ENCODE results near the gene BTBD7. TPM values are rescaled to one million over a fixed set of nuclear protein-coding genes. Genes with fewer than 3 reads are reported as not detected.
A peak's percentile ranks its signal among the peaks of the same experiment; 100 is the strongest.

The BTBD7 gene
- total RNA-seq, 1 donor from 2014 or later = 47.9 TPM

- Mint-ChIP-seq H3K27ac (no peak overlapping the region), H3K36me3 (peaks cover 4% of the 10 kb centered on the region), H3K9me3 (peaks cover 4% of the 10 kb centered on the region), H3K4me1 (ENCODE audit: unreplicated experiment) (peaks cover 13% of the 10 kb centered on the region), H3K4me3 (no peak overlapping the region), H3K27me3 (no peaks in the 10 kb centered on the region)
- no peak for TF ChIP-seq CTCF (conservative IDR thresholded peaks at IDR 0.05)
- no peak for DNase-seq (ENCODE audit: extremely low spot score, unreplicated experiment)
Measured at GRCh38 chr14:93343266-93343665, 10.4 kb upstream of the BTBD7 start.

GRCh38 chr14:93337884-93338283 is 5.0 kb upstream of the BTBD7 start:
- TF ChIP-seq CTCF (conservative IDR thresholded peaks at IDR 0.05) = no peak
- Mint-ChIP-seq H3K4me3 (no peak overlapping the region), H3K9me3 (peaks cover 4% of the 10 kb centered on the region), H3K4me1 (ENCODE audit: unreplicated experiment) (peaks cover 12% of the 10 kb centered on the region), H3K36me3 (peaks cover 4% of the 10 kb centered on the region), H3K27me3 (no peaks in the 10 kb centered on the region), H3K27ac (no peak overlapping the region)
- no peak for DNase-seq (ENCODE audit: extremely low spot score, unreplicated experiment)

GRCh38 chr14:93337143-93337753 is 4.4 kb upstream of the BTBD7 start:
- no peak for DNase-seq (ENCODE audit: extremely low spot score, unreplicated experiment)

GRCh38 chr14:93333631-93334103 is 831 bp upstream of the BTBD7 start:
- no peak for DNase-seq (ENCODE audit: extremely low spot score, unreplicated experiment)
- peak overlapping the region; percentile 96 for H3K27ac Mint-ChIP-seq
- no peaks in the 10 kb centered on the region for H3K27me3 Mint-ChIP-seq
- H3K36me3 Mint-ChIP-seq = no peaks in the 10 kb centered on the region
- H3K4me3 Mint-ChIP-seq = peak overlapping the region; percentile 97
- peaks cover 35% of the 10 kb centered on the region for H3K4me1 Mint-ChIP-seq (ENCODE audit: unreplicated experiment)
- TF ChIP-seq CTCF (conservative IDR thresholded peaks at IDR 0.05) = no peak
- H3K9me3 Mint-ChIP-seq = no peaks in the 10 kb centered on the region

More at GRCh38 chr14:93337143-93337753, 4.4 kb upstream of the BTBD7 start:
- no peak overlapping the region for H3K27ac Mint-ChIP-seq
- peaks cover 4% of the 10 kb centered on the region for H3K9me3 Mint-ChIP-seq
- H3K4me3 Mint-ChIP-seq = no peak overlapping the region
- no peaks in the 10 kb centered on the region for H3K27me3 Mint-ChIP-seq
- no peak for TF ChIP-seq CTCF (conservative IDR thresholded peaks at IDR 0.05)
- peaks cover 4% of the 10 kb centered on the region for H3K36me3 Mint-ChIP-seq
- peaks cover 12% of the 10 kb centered on the region for H3K4me1 Mint-ChIP-seq (ENCODE audit: unreplicated experiment)

- Mint-ChIP-seq H3K27me3 (no peaks in the 10 kb centered on the region), H3K36me3 (no peaks in the 10 kb centered on the region), H3K27ac (peak overlapping the region; percentile 97), H3K4me3 (peak overlapping the region; percentile 97), H3K4me1 (ENCODE audit: unreplicated experiment) (peaks cover 35% of the 10 kb centered on the region), H3K9me3 (no peaks in the 10 kb centered on the region)
- peak; percentile 79 for DNase-seq (ENCODE audit: extremely low spot score, unreplicated experiment)
- TF ChIP-seq CTCF (conservative IDR thresholded peaks at IDR 0.05) = peak; percentile 41
Measured at GRCh38 chr14:93332397-93332852, 411 bp downstream of the BTBD7 start.

Data from type B pancreatic cell (in vitro differentiated cells).